Fibroblast of the aortic adventitia (primary cell): Measurements from ENCODE around the gene ZMIZ1. TPM values are rescaled to one million over a fixed set of nuclear protein-coding genes. Genes with fewer than 3 reads are reported as not detected.
A peak's percentile ranks its signal among the peaks of the same experiment; 100 is the strongest.

Experiments used
- DNase-seq: peaks from one replicate; pipeline ENCODE4 v3.0.0-alpha.2; 2010; ENCODE audit warnings: low read depth
- H3K4me3 ChIP-seq: 2 replicates; pipeline ENCODE4 v1.5.1; 2011; ENCODE audit warnings: low read depth, mild to moderate bottlenecking, control low read depth, low read length, moderate library complexity
- total RNA-seq: library from RNA; depleted of rRNA; stranded (reverse); fragments of >200 nt; gene quantifications from 2 replicates; pipeline ENCODE4 v1.2.3, GENCODE V29; 2012; ENCODE audit warnings: low replicate concordance
- TF ChIP-seq, protein P1 (sequence below): IDR thresholded peaks from 2 replicates; pipeline ENCODE4 v1.5.1; 2011; ENCODE audit warnings: mild to moderate bottlenecking, low read length, control low read depth, inconsistent platforms; ENCODE audit not compliant: insufficient read depth

Gene ZMIZ1
- total RNA-seq, 1 donor = 28.1 TPM

DNA sequence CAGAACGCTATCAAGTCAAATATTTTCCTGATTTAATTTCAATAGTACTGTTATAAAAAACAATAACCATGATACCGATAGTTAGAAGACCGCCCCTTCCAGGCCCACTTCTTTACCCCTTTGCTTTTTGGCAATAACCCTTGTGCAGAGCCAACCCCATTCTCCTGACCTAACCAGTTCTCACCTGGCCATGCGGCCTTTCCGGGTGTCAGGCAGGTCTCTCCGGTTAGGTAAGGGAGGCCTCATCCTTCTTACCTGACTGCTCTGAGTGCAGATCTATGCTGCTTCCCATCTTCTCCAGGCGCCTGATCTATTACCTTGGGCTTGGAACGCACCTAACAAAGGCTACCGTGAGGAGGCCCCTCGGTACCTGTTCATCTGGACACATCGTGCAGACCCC, 26.6 kb downstream of the ZMIZ1 start:
- DNase-seq = no peak
- TF ChIP-seq, protein P1, sequence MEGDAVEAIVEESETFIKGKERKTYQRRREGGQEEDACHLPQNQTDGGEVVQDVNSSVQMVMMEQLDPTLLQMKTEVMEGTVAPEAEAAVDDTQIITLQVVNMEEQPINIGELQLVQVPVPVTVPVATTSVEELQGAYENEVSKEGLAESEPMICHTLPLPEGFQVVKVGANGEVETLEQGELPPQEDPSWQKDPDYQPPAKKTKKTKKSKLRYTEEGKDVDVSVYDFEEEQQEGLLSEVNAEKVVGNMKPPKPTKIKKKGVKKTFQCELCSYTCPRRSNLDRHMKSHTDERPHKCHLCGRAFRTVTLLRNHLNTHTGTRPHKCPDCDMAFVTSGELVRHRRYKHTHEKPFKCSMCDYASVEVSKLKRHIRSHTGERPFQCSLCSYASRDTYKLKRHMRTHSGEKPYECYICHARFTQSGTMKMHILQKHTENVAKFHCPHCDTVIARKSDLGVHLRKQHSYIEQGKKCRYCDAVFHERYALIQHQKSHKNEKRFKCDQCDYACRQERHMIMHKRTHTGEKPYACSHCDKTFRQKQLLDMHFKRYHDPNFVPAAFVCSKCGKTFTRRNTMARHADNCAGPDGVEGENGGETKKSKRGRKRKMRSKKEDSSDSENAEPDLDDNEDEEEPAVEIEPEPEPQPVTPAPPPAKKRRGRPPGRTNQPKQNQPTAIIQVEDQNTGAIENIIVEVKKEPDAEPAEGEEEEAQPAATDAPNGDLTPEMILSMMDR = no peak
- no peak overlapping the region for H3K4me3 ChIP-seq

DNA sequence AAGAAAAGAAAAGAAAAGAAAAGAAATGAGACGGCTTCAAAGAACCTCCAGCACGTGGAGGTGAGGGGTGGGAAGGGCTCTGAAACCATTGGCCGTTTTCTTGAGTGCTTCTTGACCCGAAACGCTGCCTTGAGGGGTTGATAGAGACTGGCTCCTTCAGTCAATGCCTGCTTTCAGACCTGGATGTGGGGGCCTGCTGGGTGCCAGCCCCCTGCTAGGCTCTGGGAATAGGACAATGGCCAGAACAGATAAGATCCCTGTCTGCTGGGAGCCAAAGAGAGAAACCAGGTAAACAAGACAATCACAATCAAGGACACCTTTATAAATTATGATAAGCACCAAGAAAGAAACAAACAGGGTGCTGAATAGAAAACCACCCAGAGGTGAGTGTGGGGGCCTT, 27.7 kb downstream of the ZMIZ1 start:
- no peak for DNase-seq
- H3K4me3 ChIP-seq = no peak overlapping the region
- TF ChIP-seq, protein P1 = no peak

DNA sequence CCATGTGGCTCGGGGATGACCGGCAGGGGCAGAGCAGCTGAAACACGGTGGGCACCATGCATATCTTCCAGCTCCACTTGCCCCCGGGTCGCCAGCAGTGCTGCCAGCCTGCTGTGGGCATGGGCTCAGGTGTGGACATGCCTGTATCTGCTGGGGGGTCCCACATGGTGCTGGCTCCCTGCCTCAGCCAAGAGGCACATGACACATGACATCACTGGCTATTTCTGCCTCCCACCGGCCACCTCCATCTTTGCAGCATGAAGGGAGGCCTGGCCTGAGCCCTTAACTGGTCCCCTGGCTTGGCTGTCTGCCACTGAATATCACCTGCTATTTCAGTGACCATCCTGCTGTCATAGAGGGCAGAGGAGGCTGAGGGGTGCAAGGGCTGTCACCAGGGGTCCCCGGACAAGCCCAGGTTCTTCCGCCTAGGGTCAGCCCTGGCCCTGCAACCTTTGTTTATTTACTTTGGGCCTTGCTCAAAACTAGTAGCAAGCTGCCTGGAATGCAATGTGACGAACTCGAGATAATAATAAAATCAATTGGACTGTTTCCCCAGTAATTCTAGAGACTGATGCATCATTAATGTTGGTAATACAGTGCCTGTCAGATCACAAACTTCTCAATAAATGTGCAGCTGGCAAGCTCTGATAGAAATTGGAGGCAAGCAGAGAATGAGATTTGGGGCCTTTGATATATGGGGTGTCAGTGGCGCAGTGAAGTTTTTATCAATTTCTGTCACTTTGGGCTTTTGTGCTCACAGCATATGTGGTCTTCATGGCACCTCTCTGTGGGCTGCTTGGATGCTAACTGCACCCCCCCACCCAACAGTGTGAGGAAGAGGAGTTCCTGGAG, 28.5 kb downstream of the ZMIZ1 start:
- H3K4me3 ChIP-seq = no peak overlapping the region
- TF ChIP-seq, protein P1 = no peak
- peak; percentile 49 for DNase-seq

GRCh38 chr10:79098061-79098460, 29.3 kb downstream of the ZMIZ1 start:
- H3K4me3 ChIP-seq = no peak overlapping the region
- no peak for DNase-seq
- TF ChIP-seq, protein P1 = no peak

- TF ChIP-seq, protein P1 = no peak
- H3K4me3 ChIP-seq = no peak overlapping the region
- DNase-seq = no peak
These were observed 29.8 kb downstream of the ZMIZ1 start for GRCh38 chr10:79098596-79099015.

DNA sequence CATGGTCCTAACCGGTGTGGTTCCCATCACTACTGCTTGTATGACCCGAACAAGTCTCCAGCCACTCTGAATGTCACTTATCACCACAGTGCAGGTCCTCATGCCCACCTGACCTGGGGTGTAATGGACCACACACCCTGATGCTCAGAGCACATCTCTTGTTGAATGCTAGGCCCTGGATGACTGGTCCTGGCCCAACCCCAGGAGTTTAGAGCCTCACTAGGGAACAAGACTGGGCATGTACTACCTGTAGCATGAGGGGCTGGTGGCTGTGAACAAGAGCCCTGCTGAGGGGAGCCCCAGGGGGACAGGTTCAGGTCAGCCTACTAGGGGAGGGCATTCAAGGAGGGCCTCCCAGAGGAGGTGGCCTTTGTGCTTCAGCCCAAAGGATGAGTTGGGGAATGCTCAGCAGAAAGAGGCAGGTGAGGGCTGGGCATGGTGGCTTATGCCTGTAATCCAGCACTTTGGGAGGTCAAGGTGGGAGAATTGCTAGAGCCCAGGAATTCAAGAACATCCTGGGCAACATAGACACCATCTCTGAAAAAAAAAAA, 31.2 kb downstream of the ZMIZ1 start:
- H3K4me3 ChIP-seq = no peak overlapping the region
- DNase-seq = no peak
- TF ChIP-seq, protein P1 = no peak
